Measurements from ENCODE around the gene SLC25A18. TPM values are rescaled to one million over a fixed set of nuclear protein-coding genes. Genes with fewer than 3 reads are reported as not detected.
A peak's percentile ranks its signal among the peaks of the same experiment; 100 is the strongest.

The SLC25A18 gene
- total RNA-seq, 1 donor from 2014 or later, result 1.4 TPM

DNA sequence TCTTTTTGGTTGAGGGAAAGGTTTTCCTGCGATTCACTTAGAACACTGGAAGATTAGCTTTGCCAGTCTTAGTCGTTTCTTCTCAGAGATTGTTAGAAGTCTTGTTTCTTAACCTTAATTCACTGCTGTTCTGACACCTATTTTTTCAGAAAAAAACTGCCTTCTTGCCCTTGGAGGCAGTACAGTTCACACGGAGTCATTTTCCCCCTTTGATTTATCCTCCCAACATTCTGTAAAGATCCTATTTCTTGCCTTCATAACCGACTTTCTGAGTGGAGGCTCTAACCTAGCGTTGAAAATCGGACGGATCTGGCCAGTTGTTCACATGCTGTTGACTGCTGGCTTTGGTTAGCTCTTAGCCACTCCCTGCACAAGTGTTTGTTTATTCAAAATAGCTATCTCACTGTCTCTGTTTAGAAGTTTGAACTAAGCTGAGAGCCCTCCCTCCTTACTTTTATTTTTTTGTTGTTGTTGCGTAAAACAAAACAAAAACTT lies 76.0 kb downstream of the SLC25A18 start:
- Mint-ChIP-seq H3K4me1 (ENCODE audit: unreplicated experiment) (peaks cover 9% of the 10 kb centered on the region), H3K4me3 (peak overlapping the region; percentile 92), H3K27ac (peak overlapping the region; percentile 100), H3K27me3 (no peaks in the 10 kb centered on the region), H3K36me3 (peaks cover 9% of the 10 kb centered on the region), H3K9me3 (no peaks in the 10 kb centered on the region)
- no peak for DNase-seq (ENCODE audit: extremely low spot score, unreplicated experiment)
- TF ChIP-seq, protein P1, sequence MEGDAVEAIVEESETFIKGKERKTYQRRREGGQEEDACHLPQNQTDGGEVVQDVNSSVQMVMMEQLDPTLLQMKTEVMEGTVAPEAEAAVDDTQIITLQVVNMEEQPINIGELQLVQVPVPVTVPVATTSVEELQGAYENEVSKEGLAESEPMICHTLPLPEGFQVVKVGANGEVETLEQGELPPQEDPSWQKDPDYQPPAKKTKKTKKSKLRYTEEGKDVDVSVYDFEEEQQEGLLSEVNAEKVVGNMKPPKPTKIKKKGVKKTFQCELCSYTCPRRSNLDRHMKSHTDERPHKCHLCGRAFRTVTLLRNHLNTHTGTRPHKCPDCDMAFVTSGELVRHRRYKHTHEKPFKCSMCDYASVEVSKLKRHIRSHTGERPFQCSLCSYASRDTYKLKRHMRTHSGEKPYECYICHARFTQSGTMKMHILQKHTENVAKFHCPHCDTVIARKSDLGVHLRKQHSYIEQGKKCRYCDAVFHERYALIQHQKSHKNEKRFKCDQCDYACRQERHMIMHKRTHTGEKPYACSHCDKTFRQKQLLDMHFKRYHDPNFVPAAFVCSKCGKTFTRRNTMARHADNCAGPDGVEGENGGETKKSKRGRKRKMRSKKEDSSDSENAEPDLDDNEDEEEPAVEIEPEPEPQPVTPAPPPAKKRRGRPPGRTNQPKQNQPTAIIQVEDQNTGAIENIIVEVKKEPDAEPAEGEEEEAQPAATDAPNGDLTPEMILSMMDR (conservative IDR thresholded peaks at IDR 0.05), result no peak

Other genes with a start within 250 kb of the SLC25A18 start
- gene CECR2, start 194.0 kb upstream of the SLC25A18 start, total RNA-seq (ENCODE audit: low replicate concordance), result 7.9 and 25.3 TPM in 2 replicates
- 64.2 and 77.3 TPM in 2 replicates for gene ATP6V1E1, start 65.3 kb downstream of the SLC25A18 start, total RNA-seq (ENCODE audit: low replicate concordance)
- 32.5 and 42.8 TPM in 2 replicates for gene BCL2L13, start 75.3 kb downstream of the SLC25A18 start, total RNA-seq (ENCODE audit: low replicate concordance)
- gene BID, start 211.0 kb downstream of the SLC25A18 start, total RNA-seq (ENCODE audit: low replicate concordance), result 36.4 and 47.2 TPM in 2 replicates

All from type B pancreatic cell (in vitro differentiated cells).